ENCODE measurements around the gene KRR1. TPM values are rescaled to one million over a fixed set of nuclear protein-coding genes. Genes with fewer than 3 reads are reported as not detected.
"Not testable (repeated sequence)": the region's sequence is repeated elsewhere in the genome, so short reads cannot be mapped to it uniquely, and the experiment has no call there.

Gene KRR1
- total and polyA plus RNA-seq, 2 donors = 22.4 to 71.6 TPM

DNA sequence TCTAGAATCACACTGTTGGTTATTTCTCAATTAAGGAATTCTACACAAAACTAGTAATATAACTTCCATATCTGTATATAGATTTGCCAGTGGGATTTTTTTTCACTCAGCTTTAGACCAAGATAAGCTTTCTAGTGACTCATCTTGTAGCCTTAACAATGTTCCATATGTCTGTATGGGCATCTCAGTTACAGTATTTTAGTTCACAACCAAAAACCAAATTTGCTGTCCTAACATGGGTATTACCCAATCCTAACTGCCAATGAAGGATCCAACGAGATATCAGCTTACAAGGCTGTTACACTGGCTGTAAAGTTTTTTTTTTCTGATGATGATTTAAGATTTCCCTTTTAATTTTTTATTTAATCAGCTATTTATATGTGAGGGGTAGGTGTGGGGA, 31.5 kb upstream of the KRR1 start:
- no peak for DNase-seq (ENCODE audit: extremely low spot score)
- no peaks in the 10 kb centered on the region for H3K4me1 ChIP-seq (ENCODE audit: insufficient read depth)
- no peaks in the 10 kb centered on the region for H3K36me3 ChIP-seq (ENCODE audit: insufficient read depth)
- no peak overlapping the region for H3K4me3 ChIP-seq (ENCODE audit: low read depth, low read length)
- no peak overlapping the region for H3K27ac ChIP-seq (ENCODE audit: low read depth)
- WGBS = 73% methylated on average over 1 of the region's 1 CpG

DNA sequence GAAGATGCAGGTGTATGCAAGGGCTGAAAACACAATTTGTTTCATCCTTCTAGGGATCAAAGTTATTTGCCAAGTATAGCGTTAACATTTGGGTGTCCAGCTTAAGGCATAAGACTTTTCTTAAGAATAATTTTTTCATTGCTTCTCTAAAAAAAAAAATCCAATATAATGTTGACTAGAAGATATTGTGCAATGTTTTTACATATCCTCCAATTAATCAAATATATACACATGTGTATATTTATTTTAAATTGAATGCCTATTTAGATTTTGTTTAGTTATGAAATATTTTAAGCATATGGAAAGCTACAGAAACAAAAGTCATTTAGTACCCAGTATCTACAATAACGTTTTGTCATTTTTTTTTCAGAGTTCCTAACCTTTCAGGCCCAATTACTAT, 28.5 kb upstream of the KRR1 start:
- 71% methylated on average over 2 of the region's 2 CpGs for WGBS
- DNase-seq (ENCODE audit: extremely low spot score) = no peak
- no peaks in the 10 kb centered on the region for H3K36me3 ChIP-seq (ENCODE audit: insufficient read depth)
- H3K4me3 ChIP-seq (ENCODE audit: low read depth, low read length) = no peak overlapping the region
- no peaks in the 10 kb centered on the region for H3K4me1 ChIP-seq (ENCODE audit: insufficient read depth)
- H3K27ac ChIP-seq (ENCODE audit: low read depth) = no peak overlapping the region

DNA sequence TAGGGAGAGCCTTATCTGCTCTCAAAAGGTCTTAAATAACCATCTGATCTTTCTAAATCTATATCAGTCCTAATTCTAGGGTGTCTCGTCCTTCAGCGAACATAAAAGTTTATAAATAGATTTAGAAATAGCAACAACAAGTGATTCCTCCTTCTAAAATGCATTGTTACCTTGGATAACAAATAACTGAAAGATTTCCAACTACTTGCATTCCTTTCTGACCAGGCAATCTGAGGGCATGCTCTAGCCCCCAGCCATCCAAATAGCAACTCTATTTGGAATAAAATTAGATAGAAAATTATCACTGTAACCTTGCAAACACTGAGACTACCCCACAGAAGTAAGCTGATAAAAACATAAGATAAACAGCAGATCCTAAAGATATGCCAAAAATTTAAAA, 21.8 kb upstream of the KRR1 start:
- no peaks in the 10 kb centered on the region for H3K36me3 ChIP-seq (ENCODE audit: insufficient read depth)
- no peak for DNase-seq (ENCODE audit: extremely low spot score)
- 48% methylated on average over 2 of the region's 2 CpGs for WGBS
- no peak overlapping the region for H3K4me3 ChIP-seq (ENCODE audit: low read depth, low read length)
- H3K4me1 ChIP-seq (ENCODE audit: insufficient read depth) = no peaks in the 10 kb centered on the region
- H3K27ac ChIP-seq (ENCODE audit: low read depth) = no peak overlapping the region

DNA sequence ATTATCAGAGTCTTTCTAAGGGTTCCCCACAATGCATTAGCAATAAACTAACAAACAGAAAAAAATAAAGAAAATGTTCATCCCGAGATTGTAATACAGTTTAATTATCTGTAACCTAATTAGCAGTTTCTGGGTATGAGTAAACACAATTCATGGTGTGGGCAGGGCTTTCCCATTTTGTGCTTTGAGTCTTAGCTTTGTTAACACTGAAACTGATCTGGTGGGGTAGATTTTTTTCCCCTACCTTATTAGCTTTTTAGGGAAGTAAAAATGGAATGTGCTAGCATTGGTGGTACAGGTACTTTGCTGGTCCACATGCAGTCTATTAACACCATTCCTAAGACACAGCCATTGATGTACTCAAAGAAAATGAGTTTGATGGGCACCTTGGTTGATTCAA, 18.4 kb upstream of the KRR1 start:
- no peaks in the 10 kb centered on the region for H3K4me1 ChIP-seq (ENCODE audit: insufficient read depth)
- no peaks in the 10 kb centered on the region for H3K36me3 ChIP-seq (ENCODE audit: insufficient read depth)
- 76% methylated on average over 1 of the region's 1 CpG for WGBS
- no peak overlapping the region for H3K4me3 ChIP-seq (ENCODE audit: low read depth, low read length)
- H3K27ac ChIP-seq (ENCODE audit: low read depth) = no peak overlapping the region
- DNase-seq (ENCODE audit: extremely low spot score) = no peak

DNA sequence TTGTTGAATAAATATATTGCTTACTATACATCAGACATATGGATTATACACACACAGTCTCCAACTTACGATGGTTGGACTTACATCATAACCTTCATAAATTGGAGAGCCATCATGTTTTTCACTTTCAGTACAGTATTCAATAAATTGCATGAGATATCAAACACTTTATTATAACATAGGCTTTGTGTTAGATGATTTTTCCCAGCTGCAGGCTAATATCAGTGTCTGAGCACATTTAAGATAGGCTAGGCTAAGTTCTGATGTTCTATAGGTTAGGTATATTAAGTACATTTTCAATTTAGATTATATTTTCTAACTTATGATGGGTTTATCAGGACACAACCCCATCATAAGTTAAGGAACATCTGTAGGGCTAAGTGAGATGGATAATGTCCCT, 17.9 kb upstream of the KRR1 start:
- WGBS = 83% methylated on average over 1 of the region's 1 CpG
- Histone ChIP-seq H3K27ac (ENCODE audit: low read depth) (no peak overlapping the region), H3K36me3 (ENCODE audit: insufficient read depth) (no peaks in the 10 kb centered on the region), H3K4me3 (ENCODE audit: low read depth, low read length) (no peak overlapping the region), H3K4me1 (ENCODE audit: insufficient read depth) (no peaks in the 10 kb centered on the region)
- no peak for DNase-seq (ENCODE audit: extremely low spot score)

DNA sequence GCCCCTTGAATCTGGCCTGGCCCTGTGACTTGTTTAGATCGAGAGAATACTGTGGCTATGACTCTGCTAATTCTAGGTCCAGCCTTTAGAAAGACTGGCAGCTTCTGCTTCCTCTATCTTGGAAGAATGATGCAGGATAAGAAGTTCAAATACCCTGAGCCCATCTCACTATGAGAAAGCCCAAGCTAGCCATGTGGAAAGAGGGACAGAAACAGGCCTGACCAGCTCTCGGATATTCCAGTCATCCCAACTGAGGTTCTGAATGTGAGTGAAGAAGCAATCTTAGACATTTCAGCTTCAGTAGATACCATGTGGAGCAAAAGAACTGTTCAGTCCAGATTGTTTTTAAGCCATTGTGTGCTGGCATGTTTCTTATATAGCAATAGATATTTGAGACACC, 17.3 kb upstream of the KRR1 start:
- DNase-seq (ENCODE audit: extremely low spot score) = no peak
- no peaks in the 10 kb centered on the region for H3K36me3 ChIP-seq (ENCODE audit: insufficient read depth)
- no peak overlapping the region for H3K27ac ChIP-seq (ENCODE audit: low read depth)
- H3K4me3 ChIP-seq (ENCODE audit: low read depth, low read length) = no peak overlapping the region
- H3K4me1 ChIP-seq (ENCODE audit: insufficient read depth) = no peaks in the 10 kb centered on the region
- 79% methylated on average over 2 of the region's 2 CpGs for WGBS

DNA sequence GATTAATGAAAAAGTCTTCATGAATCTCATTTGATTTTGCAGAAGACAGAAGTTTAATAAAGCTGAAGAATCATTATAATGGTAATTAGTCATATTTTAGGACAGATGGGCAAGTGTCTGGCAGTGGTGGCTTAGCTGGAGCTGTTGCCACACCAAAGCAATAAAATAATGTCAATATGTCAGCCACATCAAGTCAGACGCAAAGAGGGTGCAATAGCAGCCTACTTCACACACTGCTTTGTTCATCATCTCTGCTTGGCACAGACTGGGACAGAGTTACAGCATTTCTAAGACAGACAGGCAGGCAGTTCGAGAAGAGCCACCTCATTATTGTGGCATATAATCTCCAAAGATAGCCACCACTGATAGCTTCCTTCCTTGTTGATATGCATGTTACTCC, 16.9 kb upstream of the KRR1 start:
- H3K36me3 ChIP-seq (ENCODE audit: insufficient read depth) = no peaks in the 10 kb centered on the region
- no peaks in the 10 kb centered on the region for H3K4me1 ChIP-seq (ENCODE audit: insufficient read depth)
- no peak overlapping the region for H3K27ac ChIP-seq (ENCODE audit: low read depth)
- DNase-seq (ENCODE audit: extremely low spot score) = no peak
- WGBS = 78% methylated on average over 2 of the region's 2 CpGs
- no peak overlapping the region for H3K4me3 ChIP-seq (ENCODE audit: low read depth, low read length)

DNA sequence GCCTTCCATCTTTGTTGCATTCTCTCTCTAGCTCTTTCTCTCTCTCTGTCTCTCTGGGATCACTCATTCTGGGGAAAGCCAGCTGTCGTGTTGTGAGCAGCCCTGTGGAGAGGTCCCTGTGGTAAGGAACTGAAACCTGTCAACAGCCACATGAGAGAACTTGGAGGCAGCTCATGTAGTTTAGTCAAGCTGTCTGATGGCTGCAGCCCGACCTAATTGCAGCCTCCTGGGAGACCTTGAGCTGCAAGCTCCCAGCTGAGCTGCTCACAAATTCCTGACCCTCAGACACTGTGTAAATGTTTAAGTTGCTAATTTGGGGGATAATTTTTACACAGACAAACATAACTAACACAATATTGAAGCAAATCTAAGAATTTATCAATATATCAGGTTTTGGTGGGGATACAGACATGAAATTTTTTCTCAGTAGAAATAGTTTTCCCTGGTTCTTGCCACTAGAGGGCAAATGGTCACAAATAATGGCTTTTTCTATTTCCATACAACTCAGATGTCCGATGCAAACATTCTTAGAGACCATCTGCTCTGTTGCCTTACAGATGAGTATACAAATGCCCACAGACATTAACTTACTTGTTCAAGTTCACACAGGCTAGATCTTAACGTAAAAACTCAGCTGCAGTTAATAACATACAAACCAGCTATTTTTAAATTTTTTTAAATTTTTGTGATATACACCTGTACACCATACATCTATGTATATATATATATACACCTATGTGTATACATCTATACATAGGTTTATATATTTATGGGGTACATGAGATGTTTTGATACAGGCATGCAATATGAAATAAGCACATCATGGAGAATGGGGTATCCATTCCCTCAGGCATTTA, 15.5 kb upstream of the KRR1 start:
- WGBS = 35% methylated on average over 4 of the region's 4 CpGs

DNA sequence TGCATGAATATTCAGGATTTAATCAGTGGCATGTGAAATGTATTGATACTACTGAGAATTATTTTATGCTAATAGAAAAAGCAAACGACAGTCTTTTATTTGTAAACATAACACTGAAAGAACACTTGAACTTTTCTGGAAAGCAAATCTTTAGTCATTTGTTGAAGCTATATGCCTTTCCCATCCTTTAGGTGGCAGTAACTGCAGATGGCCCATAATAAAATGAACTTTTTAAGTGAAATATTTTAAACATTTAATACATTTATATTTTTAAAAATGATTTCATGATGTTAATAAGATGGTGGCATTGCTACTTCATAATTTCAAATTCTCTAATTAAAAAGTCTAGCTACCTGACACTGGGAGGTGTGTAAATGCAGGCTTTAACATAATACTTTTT, 13.9 kb upstream of the KRR1 start:
- Histone ChIP-seq H3K36me3 (ENCODE audit: insufficient read depth) (no peaks in the 10 kb centered on the region), H3K27ac (ENCODE audit: low read depth) (no peak overlapping the region), H3K4me1 (ENCODE audit: insufficient read depth) (no peaks in the 10 kb centered on the region), H3K4me3 (ENCODE audit: low read depth, low read length) (no peak overlapping the region)
- 20% methylated on average over 1 of the region's 1 CpG for WGBS
- DNase-seq (ENCODE audit: extremely low spot score) = no peak

More for the DNA sequence above, 15.5 kb upstream of the KRR1 start:
- Histone ChIP-seq H3K4me1 (ENCODE audit: insufficient read depth) (no peaks in the 10 kb centered on the region), H3K4me3 (ENCODE audit: low read depth, low read length) (no peak overlapping the region), H3K27ac (ENCODE audit: low read depth) (no peak overlapping the region), H3K36me3 (ENCODE audit: insufficient read depth) (no peaks in the 10 kb centered on the region)
- no peak for DNase-seq (ENCODE audit: extremely low spot score)

DNA sequence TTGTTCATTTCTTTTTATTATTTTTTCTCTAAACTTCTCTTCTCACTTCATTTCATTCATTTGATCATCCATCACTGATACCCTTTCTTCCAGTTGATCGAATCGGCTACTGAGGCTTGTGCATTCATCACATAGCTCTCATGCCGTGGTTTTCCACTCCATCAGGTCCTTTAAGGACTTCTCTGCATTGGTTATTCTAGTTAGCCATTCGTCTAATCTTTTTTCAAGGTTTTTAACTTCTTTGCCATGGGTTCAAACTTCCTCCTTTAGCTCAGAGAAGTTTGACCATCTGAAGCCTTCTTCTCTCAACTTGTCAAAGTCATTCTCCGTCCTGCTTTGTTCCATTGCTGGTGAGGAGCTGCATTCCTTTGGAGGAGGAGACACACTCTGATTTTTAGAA, 10.7 kb upstream of the KRR1 start:
- H3K36me3 ChIP-seq (ENCODE audit: insufficient read depth); H3K4me3 ChIP-seq (ENCODE audit: low read depth, low read length); H3K27ac ChIP-seq (ENCODE audit: low read depth); H3K4me1 ChIP-seq (ENCODE audit: insufficient read depth); DNase-seq (ENCODE audit: extremely low spot score): not testable (repeated sequence)
- 94% methylated on average over 5 of the region's 5 CpGs for WGBS

DNA sequence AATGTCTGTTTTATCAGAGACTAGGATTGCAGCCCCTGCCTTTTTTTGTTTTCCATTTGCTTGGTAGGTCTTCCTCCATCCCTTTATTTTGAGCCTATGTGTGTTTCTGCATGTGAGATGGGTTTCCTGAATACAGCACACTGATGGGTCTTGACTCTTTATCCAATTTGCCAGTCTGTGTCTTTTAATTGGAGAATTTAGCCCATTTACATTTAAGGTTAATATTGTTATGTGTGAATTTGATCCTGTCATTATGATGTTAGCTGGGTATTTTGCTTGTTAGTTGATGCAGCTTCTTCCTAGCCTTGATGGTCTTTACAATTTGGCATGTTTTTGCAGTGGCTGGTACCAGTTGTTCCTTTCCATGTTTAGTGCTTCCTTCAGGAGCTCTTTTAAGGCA, 9.8 kb upstream of the KRR1 start:
- not testable (repeated sequence) for DNase-seq (ENCODE audit: extremely low spot score); H3K27ac ChIP-seq (ENCODE audit: low read depth); H3K4me1 ChIP-seq (ENCODE audit: insufficient read depth); H3K4me3 ChIP-seq (ENCODE audit: low read depth, low read length); H3K36me3 ChIP-seq (ENCODE audit: insufficient read depth)

DNA sequence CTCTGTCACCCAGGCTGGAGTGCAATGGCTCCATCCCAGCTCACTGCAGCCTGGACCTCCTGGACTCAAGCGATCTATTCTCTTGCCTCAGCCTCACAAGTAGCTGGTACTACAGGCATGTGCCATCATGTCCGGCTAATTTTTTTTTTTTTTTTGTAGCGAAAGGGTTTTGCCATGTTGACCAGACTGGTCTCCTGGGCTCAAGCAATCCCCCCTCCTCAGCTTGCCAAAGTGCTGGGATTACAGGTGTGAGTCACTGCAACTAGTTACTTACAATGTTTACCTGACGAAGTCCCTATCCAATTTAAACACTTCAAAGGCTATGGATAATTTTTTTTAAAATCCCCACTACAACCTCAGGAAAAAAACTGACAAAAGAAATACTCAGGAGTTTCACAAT, 1.8 kb downstream of the KRR1 start:
- no peaks in the 10 kb centered on the region for H3K4me1 ChIP-seq (ENCODE audit: insufficient read depth)
- no peak overlapping the region for H3K4me3 ChIP-seq (ENCODE audit: low read depth, low read length)
- DNase-seq (ENCODE audit: extremely low spot score) = no peak
- no peak overlapping the region for H3K27ac ChIP-seq (ENCODE audit: low read depth)
- 68% methylated on average over 4 of the region's 4 CpGs for WGBS
- H3K36me3 ChIP-seq (ENCODE audit: insufficient read depth) = no peaks in the 10 kb centered on the region

DNA sequence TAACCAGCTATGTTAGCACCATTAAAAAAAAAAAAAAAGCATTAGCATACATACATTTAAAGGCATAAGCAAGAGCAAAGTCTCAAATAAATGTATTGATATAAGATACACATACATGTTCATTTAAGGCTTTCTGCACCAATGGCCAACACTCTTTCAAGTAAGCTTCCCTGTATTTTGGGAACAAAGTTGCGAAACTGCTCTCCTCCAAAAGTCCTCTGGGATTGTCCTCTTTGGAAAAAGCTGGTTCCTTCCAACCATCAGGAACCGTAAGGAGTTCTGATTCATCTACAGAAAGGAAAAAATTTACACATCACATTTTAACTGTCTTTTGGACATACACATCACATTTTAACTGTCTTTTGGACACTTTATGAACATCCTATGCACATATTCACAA, 3.2 kb downstream of the KRR1 start:
- Histone ChIP-seq H3K4me3 (ENCODE audit: low read depth, low read length) (no peak overlapping the region), H3K4me1 (ENCODE audit: insufficient read depth) (no peaks in the 10 kb centered on the region), H3K36me3 (ENCODE audit: insufficient read depth) (no peaks in the 10 kb centered on the region), H3K27ac (ENCODE audit: low read depth) (no peak overlapping the region)
- DNase-seq (ENCODE audit: extremely low spot score) = no peak
- WGBS = 68% methylated on average over 2 of the region's 2 CpGs

DNA sequence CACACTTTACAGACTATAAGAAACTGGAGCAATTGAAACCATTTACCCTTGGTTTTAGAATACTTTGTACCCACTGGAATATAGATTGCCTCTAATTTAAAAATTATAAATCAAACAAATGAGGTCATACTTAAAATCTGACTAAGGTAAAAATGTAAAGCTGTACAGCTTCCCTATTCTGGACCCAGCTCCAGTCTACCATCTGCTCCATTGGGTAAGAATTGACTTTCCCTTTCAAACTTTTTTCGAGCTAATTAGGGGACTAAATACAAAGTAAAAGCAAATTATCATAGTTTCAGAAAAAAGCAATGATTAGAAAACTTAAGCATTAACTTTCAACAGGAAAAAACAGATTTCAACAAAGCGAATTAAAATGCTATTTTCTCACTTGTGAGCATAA, 4.3 kb downstream of the KRR1 start:
- WGBS = 93% methylated on average over 2 of the region's 2 CpGs
- peaks cover 3% of the 10 kb centered on the region for H3K36me3 ChIP-seq (ENCODE audit: insufficient read depth)
- no peak overlapping the region for H3K4me3 ChIP-seq (ENCODE audit: low read depth, low read length)
- no peaks in the 10 kb centered on the region for H3K4me1 ChIP-seq (ENCODE audit: insufficient read depth)
- no peak overlapping the region for H3K27ac ChIP-seq (ENCODE audit: low read depth)
- no peak for DNase-seq (ENCODE audit: extremely low spot score)

All from urinary bladder (tissue), 4 donors.